HG03097 (cell line): ENCODE results near the gene FGD5.

ENCODE experiments used
- ATAC-seq: cut with Tn5 transposase; IDR thresholded peaks from one replicate; pipeline ENCODE4 v1.9.1; 2021; ENCODE audit not compliant: unreplicated experiment, low FRiP score

FGD5 gene

GRCh38 chr3:14845826-14846225 lies 27.1 kb downstream of the FGD5 start:
- no peak for ATAC-seq

GRCh38 chr3:14846226-14846880 lies 27.6 kb downstream of the FGD5 start:
- ATAC-seq, result no peak

GRCh38 chr3:14847613-14848541 lies 29.1 kb downstream of the FGD5 start:
- ATAC-seq, result no peak

- ATAC-seq, result no peak
Observed at GRCh38 chr3:14848906-14849305, 30.1 kb downstream of the FGD5 start.

- ATAC-seq, result no peak
Observed at GRCh38 chr3:14849638-14850230, 31.0 kb downstream of the FGD5 start.

GRCh38 chr3:14852058-14852594 lies 33.4 kb downstream of the FGD5 start:
- no peak for ATAC-seq

GRCh38 chr3:14852717-14853116 lies 34.0 kb downstream of the FGD5 start:
- no peak for ATAC-seq

GRCh38 chr3:14853271-14853951 lies 34.6 kb downstream of the FGD5 start:
- ATAC-seq, result no peak

- ATAC-seq, result no peak
Observed at GRCh38 chr3:14857506-14857905, 38.7 kb downstream of the FGD5 start.

GRCh38 chr3:14858105-14858504 lies 39.3 kb downstream of the FGD5 start:
- no peak for ATAC-seq

GRCh38 chr3:14859880-14860279 lies 41.1 kb downstream of the FGD5 start:
- ATAC-seq, result no peak

- no peak for ATAC-seq
Observed at GRCh38 chr3:14861031-14861430, 42.3 kb downstream of the FGD5 start.

GRCh38 chr3:14861446-14862302 lies 42.9 kb downstream of the FGD5 start:
- no peak for ATAC-seq

GRCh38 chr3:14862303-14862660 lies 43.5 kb downstream of the FGD5 start:
- ATAC-seq, result no peak

GRCh38 chr3:14862661-14863230 lies 44.0 kb downstream of the FGD5 start:
- no peak for ATAC-seq

- ATAC-seq, result no peak
Observed at GRCh38 chr3:14863333-14864100, 44.8 kb downstream of the FGD5 start.

GRCh38 chr3:14864131-14864530 lies 45.4 kb downstream of the FGD5 start:
- no peak for ATAC-seq

- no peak for ATAC-seq
Observed at GRCh38 chr3:14866627-14867026, 47.9 kb downstream of the FGD5 start.
